HG02870 (cell line): ENCODE results near the gene RNF213.

Source experiments
- ATAC-seq: cut with Tn5 transposase; IDR thresholded peaks from one replicate; pipeline ENCODE4 v1.9.1; 2021; ENCODE audit warnings: mild to moderate bottlenecking, moderate library complexity; ENCODE audit not compliant: unreplicated experiment

Gene RNF213

DNA sequence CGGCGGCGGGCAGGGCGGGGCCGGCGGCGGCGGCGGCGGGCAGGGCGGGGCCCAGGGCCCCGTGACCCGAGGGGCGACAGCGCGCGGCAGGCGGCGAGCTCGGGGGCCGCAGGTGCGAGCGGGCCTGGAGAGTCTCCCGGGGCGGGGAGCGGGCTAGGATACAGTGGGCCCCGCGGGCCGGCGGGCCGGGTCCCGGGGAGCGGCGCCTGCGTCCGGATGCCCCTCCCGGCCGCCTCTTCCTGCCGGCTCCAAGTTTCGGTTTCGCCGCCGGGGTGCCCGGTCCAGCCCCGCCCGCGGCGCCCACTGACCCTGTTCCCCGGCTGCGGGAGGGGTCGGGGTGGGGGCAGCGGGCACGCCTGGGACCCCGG lies at the start of gene RNF213:
RNF213 (plus strand) TSS at position 62 of the 368 bp plus-strand sequence. CDS start 2,830 bp downstream, outside the sequence.
- ATAC-seq = no peak

DNA sequence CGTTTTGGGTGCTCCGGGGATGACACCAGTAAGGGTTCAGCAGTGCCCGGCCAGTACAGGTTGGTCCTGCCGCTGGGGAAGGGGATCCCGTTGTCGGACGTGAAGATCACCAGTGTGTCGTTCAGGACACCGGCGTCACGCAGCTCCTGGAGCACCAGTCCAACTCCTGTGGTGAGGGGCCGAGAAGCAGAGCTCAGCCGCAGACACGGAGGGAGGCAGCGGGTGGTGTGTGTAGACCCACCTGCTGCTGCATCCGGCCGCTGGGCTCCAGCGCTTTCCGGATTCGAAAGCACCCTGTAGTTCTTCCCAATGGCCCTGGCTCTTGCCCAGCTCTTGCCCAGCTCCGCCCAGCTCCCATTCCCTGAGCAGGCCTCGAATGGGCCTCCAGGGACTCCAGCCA lies 48.5 kb upstream of the RNF213 start:
- ATAC-seq = no peak

DNA sequence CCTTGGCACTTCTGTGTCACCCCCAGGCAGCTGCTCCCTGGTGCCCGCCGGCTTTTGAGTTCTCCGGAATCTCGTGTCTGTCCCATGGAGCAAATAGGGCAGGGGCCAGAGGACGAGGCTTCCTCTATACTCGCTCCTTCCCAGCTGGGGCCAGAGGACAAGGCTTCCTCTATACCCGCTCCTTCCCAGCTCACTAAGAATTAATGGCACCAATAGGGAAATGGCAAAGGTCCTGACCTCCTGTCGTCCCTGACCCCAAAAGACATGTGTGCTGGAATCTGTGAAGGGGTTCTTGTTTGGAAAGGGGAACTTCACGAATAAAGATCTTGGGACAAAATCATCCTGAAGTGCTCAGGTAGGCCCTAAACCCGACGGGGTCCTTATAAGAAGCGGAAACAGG lies 48.1 kb upstream of the RNF213 start:
- ATAC-seq = no peak

DNA sequence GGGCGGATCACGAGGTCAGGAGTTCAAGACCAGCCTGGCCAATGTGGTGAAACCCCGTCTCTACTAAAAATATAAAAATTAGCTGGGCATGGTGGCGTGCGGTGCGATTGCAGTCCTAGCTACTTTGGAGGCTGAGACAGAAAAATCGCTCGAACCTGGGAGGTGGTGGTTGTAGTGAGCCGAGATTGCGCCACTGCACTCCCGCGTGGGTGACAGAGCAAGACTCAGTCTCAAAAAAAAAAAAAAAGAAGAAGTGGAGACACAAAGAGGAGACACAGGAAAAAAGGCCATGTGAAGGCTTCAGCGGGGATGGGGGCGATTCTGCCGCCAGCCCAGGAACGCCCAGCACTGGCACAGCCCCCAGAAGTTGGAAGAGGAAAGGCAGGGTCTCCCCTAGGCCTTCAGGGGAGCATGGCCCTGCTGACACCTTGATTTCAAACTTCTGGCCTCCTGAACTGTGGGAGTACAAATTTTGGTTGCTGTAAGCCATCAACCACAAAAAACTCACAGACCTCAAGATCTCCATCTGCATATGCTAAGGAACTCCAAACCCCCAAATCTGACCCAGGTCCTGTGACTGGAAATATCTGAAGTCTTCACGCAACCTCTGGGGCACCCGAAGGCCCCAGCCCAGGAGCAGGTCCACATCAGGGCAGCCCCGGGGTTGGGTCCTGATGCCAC lies 47.5 kb upstream of the RNF213 start:
- no peak for ATAC-seq

DNA sequence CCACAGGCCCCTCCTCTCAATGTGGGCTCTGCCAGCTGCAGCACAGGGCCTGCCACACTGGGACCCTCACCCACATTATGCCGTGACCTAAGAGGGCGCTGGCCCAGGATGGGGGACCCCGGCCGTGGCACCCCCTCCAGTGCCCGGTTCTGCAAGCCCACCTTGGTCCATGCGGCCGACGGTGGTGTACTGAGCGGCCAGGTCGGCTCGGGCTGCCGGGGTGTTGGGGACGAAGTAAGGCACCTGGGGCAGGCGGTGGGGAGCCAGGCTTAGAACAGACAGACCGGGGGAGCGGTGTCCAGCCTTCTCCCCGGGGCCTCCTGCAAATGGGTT lies 47.0 kb upstream of the RNF213 start:
- no peak for ATAC-seq

DNA sequence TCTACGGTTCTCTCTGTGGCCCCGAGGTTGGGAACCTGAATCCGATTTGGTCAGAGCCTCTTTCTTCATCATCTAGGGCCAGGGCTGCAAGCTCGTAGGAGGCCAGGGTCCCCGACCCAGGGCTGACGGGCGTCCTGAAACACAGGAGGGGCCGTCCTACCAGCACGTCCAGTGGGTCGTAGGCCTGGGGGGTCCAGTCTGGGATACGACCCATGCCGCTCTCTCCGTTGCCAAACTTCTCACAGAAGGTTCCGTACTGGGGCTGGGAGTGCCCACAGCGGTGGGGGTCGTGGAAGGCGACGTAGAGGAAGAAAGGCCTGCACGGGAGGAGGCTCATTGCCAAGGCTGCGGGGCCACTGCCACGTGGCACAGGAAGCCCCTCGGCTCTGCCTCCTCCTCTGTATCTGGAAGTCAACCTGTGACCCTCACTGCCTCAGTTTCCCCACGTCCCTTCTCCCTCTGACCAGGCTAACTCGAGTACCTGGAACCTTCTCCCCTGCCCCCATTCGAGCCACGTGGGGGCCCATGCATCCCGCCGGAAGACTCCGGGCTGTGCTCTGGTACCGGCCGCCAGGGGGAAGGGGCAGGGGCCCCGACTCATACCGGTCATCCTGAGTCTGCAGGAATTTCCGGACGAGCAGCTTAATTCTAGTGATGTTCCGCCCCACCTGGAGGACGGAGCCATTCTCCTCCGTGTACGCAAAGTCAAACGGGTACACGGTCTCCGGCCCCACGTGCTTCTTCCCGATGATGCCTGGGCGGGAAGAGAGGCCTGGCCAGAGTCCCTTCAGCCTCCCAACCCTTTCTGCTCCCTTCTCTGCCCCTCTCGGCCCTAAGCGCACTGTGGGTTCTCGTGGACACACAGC lies 46.4 kb upstream of the RNF213 start:
- ATAC-seq = no peak

DNA sequence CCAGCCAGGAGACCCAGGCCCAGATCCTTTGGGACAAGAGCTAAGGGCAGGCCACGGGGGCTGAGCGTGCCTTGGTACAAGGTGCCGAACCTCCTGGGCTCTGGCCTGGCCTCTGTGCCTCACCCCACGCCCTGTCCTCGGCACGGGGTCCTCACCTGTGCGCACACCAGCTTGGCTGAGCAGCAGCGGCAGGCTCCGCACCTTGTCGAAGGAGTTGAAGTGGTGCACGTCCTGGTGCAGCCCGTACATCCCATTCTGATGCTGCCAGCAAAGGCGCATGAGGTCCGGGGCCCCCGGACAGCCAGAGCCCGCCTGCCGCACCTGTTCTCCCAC lies 45.8 kb upstream of the RNF213 start:
- ATAC-seq = no peak

DNA sequence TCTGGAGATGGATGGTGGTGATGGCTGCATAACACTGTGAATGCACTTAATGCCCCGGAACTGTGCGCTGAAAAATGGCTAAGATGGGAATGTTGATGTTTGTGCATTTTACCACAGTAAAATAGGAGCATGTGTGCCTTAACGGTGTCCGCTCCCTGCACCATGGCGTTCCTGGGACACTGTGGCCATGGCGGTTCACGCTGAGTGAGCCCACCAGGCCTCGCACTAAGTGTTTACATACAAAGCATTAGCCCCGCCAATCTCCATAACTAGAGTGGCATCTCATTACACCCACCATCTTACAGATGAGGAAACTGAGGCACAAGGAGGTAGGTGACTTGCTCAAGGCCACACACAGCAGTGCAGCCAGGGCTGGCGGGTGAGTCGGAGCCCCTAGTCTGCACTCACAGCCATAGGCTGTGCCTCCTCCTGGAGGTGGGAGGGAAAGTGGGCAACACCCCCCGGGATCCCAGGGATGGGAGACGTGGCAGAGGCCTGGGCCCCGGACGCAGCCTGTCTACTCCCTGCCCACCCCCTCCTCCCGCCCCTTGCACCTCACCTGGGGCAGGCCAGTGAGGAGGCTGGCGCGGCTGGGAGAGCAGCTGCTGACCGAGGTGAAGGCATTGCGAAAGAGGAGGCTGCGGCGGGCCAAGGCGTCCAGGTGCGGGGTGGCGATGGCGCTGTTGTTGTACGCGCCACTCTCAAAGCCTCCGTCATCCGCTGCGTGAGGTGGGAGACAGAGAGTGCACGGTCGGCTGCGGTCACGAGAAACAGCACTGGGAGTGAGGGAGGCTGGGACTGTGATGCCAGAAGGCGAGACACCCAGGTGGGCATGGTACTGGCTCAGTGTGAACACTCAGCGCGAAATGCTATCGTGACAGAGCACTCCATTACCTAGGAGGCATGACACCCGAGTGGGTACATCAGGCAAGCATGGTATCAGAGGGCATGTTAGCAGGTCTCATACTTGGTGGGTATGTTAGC lies 43.9 kb upstream of the RNF213 start:
- ATAC-seq = no peak

DNA sequence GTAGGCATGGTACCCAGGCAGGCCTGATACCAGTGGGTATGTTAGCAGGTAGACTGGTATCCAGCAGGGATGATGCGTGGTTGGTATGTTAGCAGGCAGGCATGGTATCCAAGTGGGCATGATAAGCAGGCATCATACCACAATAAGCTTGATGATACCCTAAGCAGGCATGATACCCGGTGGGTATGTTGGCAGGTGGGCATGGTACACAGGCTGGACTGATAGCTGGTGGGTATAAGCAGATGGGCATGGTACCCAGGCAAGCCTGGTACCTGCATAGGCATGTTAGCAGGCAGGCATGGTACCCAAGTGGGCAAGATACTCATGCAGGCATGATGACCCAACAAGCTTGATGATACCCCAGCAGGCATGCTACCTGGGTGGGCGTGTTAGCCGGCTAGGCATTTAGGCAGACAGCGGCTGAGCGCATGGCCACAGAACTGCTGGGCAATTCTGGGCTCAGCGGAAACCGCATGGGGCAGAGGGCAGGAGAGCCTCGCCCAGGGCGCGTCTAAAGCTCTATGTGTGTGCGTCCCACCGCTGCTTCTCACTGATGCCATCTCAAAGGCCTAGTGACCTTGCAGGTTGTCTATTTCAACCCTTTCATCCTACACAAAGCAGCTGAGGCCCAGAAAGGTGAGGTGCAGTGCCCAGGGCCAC lies 42.8 kb upstream of the RNF213 start:
- ATAC-seq = no peak

DNA sequence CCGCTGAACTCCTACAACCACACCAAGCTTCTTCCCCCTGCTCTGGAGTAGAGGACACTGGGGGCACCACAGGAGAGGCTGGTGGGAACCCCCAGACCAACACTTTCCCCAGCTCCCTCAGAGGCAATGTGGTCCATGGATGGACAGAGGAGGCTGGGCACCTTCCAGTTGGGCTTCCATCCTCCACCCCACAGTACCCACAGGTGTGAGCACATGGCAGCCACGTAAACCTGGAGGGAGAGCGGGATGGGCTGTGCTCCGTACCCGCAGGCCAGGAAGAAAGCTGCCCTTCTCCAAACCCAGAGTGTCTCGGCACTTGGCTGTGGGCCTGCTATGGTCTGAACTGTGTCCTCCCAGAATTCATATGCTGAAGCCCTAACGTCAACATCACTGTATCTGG lies 42.3 kb upstream of the RNF213 start:
- no peak for ATAC-seq

DNA sequence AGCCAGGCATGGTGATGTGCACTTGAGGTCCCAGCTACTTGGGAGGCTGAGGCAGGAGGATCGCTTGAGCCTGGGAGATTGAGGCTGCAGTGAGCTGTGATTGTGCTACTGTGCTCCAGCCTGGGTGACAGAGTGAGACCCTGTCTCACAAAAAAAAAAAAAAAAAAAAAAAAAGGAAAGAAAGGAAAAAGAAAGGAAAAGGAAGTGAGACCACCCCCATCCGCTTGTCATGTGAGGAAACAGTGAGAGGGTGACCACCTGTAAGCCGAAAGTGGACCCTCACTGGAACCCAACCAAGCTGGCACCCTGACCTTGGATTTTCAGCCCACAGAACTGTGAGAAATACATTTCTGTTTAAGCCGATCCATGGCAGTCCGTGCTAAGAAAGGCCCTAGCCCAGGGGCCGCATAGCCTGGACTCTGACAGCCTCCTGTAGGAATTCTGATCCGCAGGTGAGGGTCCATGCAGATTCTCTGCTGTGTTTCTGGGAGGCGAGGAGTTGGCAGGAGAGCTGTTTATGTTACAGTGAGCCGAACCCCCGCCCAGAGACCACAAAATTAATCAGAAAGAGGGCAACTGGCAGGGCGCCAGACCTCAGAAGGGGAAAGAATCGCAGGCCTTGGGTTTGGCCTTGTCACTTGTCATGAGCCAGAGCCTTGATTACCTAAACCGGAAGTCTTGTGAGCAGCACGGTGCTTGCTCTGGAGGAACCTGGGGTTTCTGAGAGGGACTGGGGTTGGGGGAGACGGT lies 41.5 kb upstream of the RNF213 start:
- ATAC-seq = peak; percentile 63

DNA sequence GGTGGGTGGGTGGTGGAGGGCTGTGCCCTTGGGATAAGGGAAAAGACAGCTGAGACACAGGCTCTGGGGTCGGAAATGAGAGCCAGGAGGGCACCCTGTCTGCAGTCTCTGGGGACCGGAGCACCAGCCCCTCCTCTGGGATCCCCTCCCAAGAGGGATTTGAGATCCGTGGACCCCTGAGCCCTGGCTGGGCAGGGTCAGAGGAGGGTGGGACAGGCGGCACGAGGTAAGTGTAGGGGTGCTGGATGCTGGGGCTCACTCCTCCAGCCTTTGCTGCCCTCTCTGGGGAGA lies 40.9 kb upstream of the RNF213 start:
- ATAC-seq = peak; percentile 17

DNA sequence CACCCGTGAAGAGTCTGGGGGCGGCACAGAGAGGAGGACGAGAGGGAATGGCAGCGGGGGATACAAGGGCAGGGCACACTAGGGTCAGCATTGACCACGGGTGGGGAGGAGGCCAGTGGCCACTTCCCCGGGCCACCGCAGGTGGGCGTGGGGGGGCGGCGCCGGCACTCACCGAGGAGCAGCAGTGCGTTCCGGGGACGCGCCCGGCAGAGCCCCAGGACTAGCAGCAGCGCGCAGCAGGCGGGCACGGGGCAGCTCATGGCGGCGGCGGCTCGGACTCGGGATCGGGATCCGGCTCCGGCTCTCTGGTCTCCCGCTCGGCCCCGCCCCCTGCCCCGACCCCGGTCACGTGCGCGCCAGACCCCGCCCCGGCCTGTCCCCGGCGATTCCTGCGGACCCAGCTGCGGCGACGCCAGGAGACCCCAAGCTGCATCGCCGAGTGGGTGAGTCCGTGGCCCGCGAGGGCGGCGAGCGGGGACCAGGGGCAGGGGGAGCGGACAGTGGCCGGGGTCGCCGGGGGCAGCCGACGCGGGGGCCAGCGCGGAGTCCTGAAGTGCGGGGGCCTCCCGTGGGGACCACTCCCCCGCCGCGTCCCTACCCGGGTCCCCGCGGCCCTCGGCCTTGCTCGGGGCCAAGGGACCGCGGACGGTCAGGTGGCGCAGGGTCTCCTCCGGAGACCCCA lies 40.5 kb upstream of the RNF213 start, which contains the start of the genes SGSH and SLC26A11:
SGSH (minus strand) TSS at position 280 of the 682 bp plus-strand sequence; CDS start at position 260, 20 bp downstream.
SLC26A11 (plus strand) TSS at position 374 of the 682 bp plus-strand sequence. CDS start 1,134 bp downstream, outside the sequence.
- peak; percentile 31 for ATAC-seq

DNA sequence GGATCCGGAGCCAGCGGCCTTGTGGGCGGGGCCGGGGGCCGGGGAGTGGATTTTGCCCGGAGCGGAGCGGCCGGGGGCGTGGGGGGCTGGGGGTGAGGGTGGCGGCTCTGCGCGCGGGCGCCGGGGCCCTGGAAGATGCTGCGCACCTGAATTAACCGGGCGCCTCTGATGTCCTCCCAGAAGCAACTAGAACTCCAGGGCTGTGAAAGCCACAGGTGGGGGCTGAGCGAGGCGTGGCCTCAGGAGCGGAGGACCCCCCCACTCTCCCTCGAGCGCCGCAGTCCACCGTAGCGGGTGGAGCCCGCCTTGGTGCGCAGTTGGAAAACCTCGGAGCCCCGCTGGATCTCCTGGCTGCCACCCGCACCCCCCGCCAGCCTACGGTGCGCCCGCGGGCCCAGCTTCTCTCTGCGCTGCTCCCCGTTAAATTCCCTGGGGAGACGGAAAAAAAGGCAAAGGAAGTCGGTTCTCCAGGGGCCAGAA lies 39.9 kb upstream of the RNF213 start:
- no peak for ATAC-seq

DNA sequence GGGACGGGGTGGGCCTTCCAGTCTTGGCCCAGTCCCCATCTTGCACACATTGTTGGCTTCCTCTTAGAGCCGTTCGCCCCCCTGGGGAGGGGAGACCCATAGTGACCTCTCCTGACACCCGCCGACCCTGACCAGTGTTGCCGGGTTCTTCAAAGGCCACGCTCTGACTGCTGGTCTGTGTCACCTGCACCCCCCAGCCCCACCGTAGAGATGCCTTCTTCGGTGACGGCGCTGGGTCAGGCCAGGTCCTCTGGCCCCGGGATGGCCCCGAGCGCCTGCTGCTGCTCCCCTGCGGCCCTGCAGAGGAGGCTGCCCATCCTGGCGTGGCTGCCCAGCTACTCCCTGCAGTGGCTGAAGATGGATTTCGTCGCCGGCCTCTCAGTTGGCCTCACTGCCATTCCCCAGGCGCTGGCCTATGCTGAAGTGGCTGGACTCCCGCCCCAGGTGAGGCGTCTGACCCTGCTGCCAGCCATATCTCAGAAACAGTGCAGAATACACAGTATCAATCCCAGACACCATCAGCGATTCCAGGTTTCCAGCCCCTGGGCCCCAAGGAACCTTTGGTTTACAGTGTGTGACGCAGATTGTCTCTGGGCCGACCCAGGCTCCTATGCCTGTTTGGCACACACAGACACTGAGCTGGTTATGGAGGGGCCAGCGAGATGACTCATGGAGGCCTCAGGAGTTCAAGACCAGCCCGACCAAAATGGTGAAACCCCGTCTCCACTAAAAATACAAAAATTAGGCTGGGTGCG lies 39.1 kb upstream of the RNF213 start:
- no peak for ATAC-seq

DNA sequence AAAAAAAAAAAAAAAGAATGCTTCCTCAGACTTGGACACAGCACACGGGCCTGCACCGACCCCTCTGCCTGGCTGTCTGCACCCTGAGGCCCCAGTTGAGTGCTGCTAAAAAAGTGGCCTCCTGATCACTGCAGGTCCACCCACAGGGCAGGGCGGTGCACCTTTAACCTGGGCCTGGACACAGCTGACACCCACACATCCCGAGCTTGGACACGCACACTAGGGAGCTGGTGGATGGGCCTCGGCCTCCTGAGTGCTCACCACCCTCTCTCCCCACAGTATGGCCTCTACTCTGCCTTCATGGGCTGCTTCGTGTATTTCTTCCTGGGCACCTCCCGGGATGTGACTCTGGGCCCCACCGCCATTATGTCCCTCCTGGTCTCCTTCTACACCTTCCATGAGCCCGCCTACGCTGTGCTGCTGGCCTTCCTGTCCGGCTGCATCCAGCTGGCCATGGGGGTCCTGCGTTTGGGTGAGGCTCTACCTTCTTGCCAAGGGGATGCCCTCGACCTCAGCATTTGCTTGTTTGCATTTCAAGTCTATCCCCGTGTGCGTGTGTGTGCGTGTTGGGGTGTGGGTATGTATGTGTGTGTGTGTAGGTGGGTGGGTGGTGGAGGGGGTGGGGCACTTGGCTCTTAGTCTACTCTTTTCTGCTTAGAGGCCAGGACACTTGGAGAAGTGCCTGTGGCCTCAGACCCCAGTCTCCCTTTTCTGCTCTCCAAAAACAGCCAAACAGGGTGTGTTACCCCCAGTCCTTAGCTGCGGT lies 38.1 kb upstream of the RNF213 start:
- ATAC-seq = no peak

DNA sequence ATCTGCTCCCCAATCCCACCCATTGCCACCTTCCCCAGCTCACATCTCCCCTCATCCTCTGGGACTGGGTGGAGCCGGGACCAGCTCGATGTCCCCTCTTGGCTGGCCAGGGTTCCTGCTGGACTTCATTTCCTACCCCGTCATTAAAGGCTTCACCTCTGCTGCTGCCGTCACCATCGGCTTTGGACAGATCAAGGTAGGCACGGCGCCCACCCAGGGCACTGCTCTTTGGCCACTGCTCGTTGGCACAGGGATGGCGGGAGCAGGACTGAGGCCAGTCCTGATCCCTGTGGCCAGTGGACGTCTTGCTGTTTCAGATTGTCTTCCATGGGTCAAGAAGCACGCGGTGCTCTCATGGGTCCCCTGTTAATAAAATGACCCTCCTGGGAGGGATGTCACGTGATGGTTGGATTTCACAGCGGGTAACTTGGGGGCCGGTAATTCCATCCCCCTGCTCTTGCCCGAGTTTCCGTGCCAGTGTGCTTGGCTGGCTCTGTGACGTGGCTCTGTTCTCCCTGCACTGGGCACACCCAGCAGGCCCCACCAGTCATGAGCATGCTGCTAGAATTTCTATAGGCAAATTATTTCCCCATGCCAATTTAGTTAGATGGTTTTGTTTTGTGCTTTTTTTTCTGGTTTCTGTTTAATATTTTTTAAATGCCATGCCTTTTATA lies 37.4 kb upstream of the RNF213 start:
- no peak for ATAC-seq
